Measurements from ENCODE around the gene RTP5. TPM values are rescaled to one million over a fixed set of nuclear protein-coding genes. Genes with fewer than 3 reads are reported as not detected.

RTP5 gene
- total and polyA plus RNA-seq, 3 experiments from 2014 or later: 0.11 to 0.23 (median 0.18) TPM

- Histone ChIP-seq H3K4me3 (ENCODE audit: low read length) (no peak overlapping the region), H3K36me3 (ENCODE audit: insufficient read depth, low read length) (no peaks in the 10 kb centered on the region), H3K27ac (ENCODE audit: low read depth, low read length) (no peak overlapping the region), H3K4me1 (ENCODE audit: insufficient read depth, low read length) (no peaks in the 10 kb centered on the region), H3K9me3 (ENCODE audit: low read length) (no peaks in the 10 kb centered on the region), H3K27me3 (ENCODE audit: insufficient read depth, low read length, poor library complexity, severe bottlenecking) (no peaks in the 10 kb centered on the region)
- Mint-ChIP-seq H3K9me3 (peaks cover 0 to 3% (median 0%) of the 10 kb centered on the region in 5 donors), H3K27me3 (peaks cover 0 to 2% of the 10 kb centered on the region in 2 donors), H3K36me3 (peaks cover 0 to 35% (median 3%) of the 10 kb centered on the region in 3 donors), H3K4me3 (peak overlapping the region in 1 of 7 donors; percentile 23), H3K4me1 (peaks cover 0 to 22% (median 8%) of the 10 kb centered on the region in 3 donors), H3K27ac (peak overlapping the region in 5 of 8 donors; percentile 24 to 81 (median 55))
- ChIA-PET CTCF (no interaction called here), POLR2A (no interaction called here)
- DNase-seq: no peak
Measured at GRCh38 chr2:241897231-241897916, 27.8 kb downstream of the RTP5 start.

DNA sequence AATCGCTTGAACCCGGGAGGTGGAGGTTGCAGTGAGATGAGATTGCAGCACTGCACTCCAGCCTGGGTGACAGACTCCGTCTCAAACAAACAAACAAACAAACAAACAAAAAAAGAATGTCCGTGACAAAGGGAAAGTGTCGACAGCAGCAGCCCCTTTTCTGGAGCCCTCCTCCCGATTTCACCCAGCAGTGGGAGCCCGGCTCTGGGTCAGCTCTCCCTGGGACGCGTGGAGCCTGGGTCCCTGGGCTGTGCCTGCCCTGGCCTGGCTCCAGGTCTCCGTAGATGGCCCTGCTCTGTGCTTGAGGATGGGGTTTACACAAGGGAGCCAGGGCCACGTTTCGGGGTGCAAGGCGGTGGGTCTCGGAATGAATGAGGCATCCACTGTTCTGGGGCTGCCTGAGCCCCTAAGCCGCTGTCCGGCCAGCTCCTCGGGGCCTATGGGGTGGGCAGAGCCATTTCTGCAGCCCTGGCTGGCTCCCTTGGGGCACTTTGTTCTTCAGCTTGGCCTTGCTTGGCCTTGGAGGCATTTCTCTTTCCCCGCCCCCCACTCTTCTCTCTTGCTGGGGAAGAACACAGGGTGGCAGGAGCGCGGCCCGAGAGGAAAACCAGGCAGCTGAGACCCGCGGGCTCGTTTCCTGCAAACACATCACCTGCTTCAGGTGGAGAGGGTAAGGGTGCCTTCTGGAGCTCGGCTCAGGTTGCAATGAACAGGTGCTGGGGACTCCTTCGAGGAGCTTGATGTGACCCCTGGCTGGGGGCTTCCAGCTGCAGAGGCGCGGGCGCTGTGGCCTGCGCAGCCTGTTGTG, 29.1 kb downstream of the RTP5 start:
- Mint-ChIP-seq H3K27me3 (peaks cover 0 to 2% of the 10 kb centered on the region in 2 donors), H3K27ac (peak overlapping the region in 3 of 8 donors; percentile 8 to 64 (median 23)), H3K4me1 (peaks cover 0 to 19% (median 8%) of the 10 kb centered on the region in 3 donors), H3K9me3 (peaks cover 0 to 3% (median 0%) of the 10 kb centered on the region in 5 donors), H3K4me3 (no peak overlapping the region), H3K36me3 (peaks cover 0 to 34% (median 3%) of the 10 kb centered on the region in 3 donors)
- Histone ChIP-seq H3K4me1 (ENCODE audit: insufficient read depth, low read length) (no peaks in the 10 kb centered on the region), H3K27me3 (ENCODE audit: insufficient read depth, low read length, poor library complexity, severe bottlenecking) (no peaks in the 10 kb centered on the region), H3K9me3 (ENCODE audit: low read length) (no peaks in the 10 kb centered on the region), H3K36me3 (ENCODE audit: insufficient read depth, low read length) (no peaks in the 10 kb centered on the region), H3K27ac (ENCODE audit: low read depth, low read length) (no peak overlapping the region), H3K4me3 (ENCODE audit: low read length) (no peak overlapping the region)
- no peak for DNase-seq
- POLR2A ChIA-PET: no interaction called here
- CTCF ChIA-PET: no interaction called here

DNA sequence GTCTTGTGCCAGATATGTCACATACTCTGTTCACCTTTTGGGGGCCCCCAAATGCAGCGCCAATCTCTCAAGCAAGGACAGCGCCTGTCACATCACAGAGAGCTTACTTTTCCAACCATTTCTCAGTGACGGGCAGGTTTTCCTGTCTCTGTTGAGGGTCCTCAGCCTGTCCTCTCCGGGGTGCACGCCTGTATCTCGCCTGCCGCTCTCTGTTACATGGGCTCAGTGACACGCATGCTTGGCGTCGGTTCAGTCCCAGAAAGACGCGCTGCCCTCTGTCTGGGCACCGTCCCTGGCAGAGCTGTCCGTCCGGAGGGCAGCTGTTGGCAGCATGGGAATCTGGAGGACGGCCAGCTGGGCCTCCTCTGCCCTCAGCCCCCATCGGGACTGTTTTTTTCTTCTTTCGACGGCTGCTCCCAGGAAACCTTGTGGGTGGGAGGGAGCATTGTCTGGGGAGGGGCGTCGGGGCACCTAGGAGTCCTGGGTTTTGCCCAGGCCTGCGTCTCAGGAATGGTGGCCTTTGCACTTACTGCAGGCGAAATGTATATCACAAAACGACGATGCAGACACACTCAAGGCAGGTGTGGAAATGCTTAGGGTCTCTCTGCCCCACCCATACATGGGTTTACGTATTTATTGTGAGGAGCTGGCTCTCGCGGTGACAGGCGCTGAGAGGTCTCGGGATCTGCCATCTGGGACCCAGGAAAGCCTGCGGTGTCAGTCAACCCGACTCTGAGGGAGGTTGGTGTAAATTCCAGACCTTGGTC, 30.9 kb downstream of the RTP5 start:
- CTCF ChIA-PET: no interaction called here

DNA sequence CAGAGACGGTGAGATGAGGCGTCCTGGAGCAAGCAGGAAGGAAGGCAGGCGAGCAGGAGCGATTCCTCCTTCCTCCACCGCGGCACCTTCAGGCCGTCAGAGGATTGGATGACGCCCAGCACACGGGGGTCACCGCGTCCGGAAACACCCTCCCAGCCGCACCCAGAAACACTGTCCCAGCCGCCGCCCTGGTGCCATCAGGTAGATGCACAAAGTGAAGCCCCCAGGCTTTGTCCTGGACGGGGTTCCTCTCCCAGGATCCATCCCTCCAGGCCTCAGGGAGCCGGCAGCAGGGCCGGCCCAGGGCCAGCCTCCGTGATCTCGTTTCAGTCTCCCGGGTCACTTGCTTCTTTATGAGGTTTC, 31.5 kb downstream of the RTP5 start:
- Histone ChIP-seq H3K4me1 (ENCODE audit: insufficient read depth, low read length) (no peaks in the 10 kb centered on the region), H3K4me3 (ENCODE audit: low read length) (no peak overlapping the region), H3K36me3 (ENCODE audit: insufficient read depth, low read length) (no peaks in the 10 kb centered on the region), H3K9me3 (ENCODE audit: low read length) (no peaks in the 10 kb centered on the region), H3K27ac (ENCODE audit: low read depth, low read length) (no peak overlapping the region), H3K27me3 (ENCODE audit: insufficient read depth, low read length, poor library complexity, severe bottlenecking) (no peaks in the 10 kb centered on the region)
- peaks cover 0 to 3% (median 0%) of the 10 kb centered on the region in 5 donors for H3K9me3 Mint-ChIP-seq
- H3K36me3 Mint-ChIP-seq: peaks cover 0 to 36% (median 4%) of the 10 kb centered on the region in 3 donors
- peak overlapping the region in 1 of 7 donors; percentile 57 for H3K4me3 Mint-ChIP-seq
- peaks cover 0 to 2% of the 10 kb centered on the region in 2 donors for H3K27me3 Mint-ChIP-seq
- DNase-seq: no peak
- no peak overlapping the region for H3K27ac Mint-ChIP-seq
- POLR2A ChIA-PET: no interaction called here
- CTCF ChIA-PET: no interaction called here
- H3K4me1 Mint-ChIP-seq: peaks cover 0 to 13% (median 8%) of the 10 kb centered on the region in 3 donors

More for the DNA sequence above, 30.9 kb downstream of the RTP5 start:
- Mint-ChIP-seq H3K27me3 (peaks cover 0 to 2% of the 10 kb centered on the region in 2 donors), H3K9me3 (peaks cover 0 to 3% (median 0%) of the 10 kb centered on the region in 5 donors), H3K4me3 (no peak overlapping the region), H3K4me1 (peaks cover 0 to 16% (median 8%) of the 10 kb centered on the region in 3 donors), H3K27ac (no peak overlapping the region), H3K36me3 (peaks cover 0 to 32% (median 3%) of the 10 kb centered on the region in 3 donors)
- Histone ChIP-seq H3K27me3 (ENCODE audit: insufficient read depth, low read length, poor library complexity, severe bottlenecking) (no peaks in the 10 kb centered on the region), H3K36me3 (ENCODE audit: insufficient read depth, low read length) (no peaks in the 10 kb centered on the region), H3K4me3 (ENCODE audit: low read length) (no peak overlapping the region), H3K9me3 (ENCODE audit: low read length) (no peaks in the 10 kb centered on the region), H3K4me1 (ENCODE audit: insufficient read depth, low read length) (no peaks in the 10 kb centered on the region), H3K27ac (ENCODE audit: low read depth, low read length) (no peak overlapping the region)
- POLR2A ChIA-PET: no interaction called here
- DNase-seq: no peak

GRCh38 chr2:241901500-241902351, 32.2 kb downstream of the RTP5 start:
- Mint-ChIP-seq H3K4me1 (peaks cover 0 to 9% (median 6%) of the 10 kb centered on the region in 3 donors), H3K9me3 (no peaks in the 10 kb centered on the region), H3K4me3 (peak overlapping the region in 1 of 7 donors; percentile 57), H3K27me3 (no peaks in the 10 kb centered on the region), H3K36me3 (peaks cover 0 to 36% (median 5%) of the 10 kb centered on the region in 3 donors), H3K27ac (peak overlapping the region in 1 of 8 donors; percentile 72)
- Histone ChIP-seq H3K36me3 (ENCODE audit: insufficient read depth, low read length) (no peaks in the 10 kb centered on the region), H3K4me1 (ENCODE audit: insufficient read depth, low read length) (no peaks in the 10 kb centered on the region), H3K27ac (ENCODE audit: low read depth, low read length) (no peak overlapping the region), H3K27me3 (ENCODE audit: insufficient read depth, low read length, poor library complexity, severe bottlenecking) (no peaks in the 10 kb centered on the region), H3K9me3 (ENCODE audit: low read length) (no peaks in the 10 kb centered on the region), H3K4me3 (ENCODE audit: low read length) (no peak overlapping the region)
- no peak for DNase-seq
- ChIA-PET CTCF (no interaction called here), POLR2A (no interaction called here)

- DNase-seq: no peak
- H3K36me3 Mint-ChIP-seq: peaks cover 0 to 37% (median 6%) of the 10 kb centered on the region in 3 donors
- no peaks in the 10 kb centered on the region for H3K9me3 Mint-ChIP-seq
- H3K27me3 Mint-ChIP-seq: no peaks in the 10 kb centered on the region
- ChIA-PET POLR2A (no interaction called here), CTCF (interaction anchor here (1.7 kb wide), 1 partner anchor 32 kb away, joined by 3 read pairs; no protein-coding TSS in a partner anchor)
- Histone ChIP-seq H3K9me3 (ENCODE audit: low read length) (no peaks in the 10 kb centered on the region), H3K36me3 (ENCODE audit: insufficient read depth, low read length) (no peaks in the 10 kb centered on the region), H3K27ac (ENCODE audit: low read depth, low read length) (no peak overlapping the region), H3K4me3 (ENCODE audit: low read length) (no peak overlapping the region), H3K27me3 (ENCODE audit: insufficient read depth, low read length, poor library complexity, severe bottlenecking) (no peaks in the 10 kb centered on the region), H3K4me1 (ENCODE audit: insufficient read depth, low read length) (no peaks in the 10 kb centered on the region)
- H3K4me3 Mint-ChIP-seq: no peak overlapping the region
- H3K27ac Mint-ChIP-seq: no peak overlapping the region
- peaks cover 0 to 6% (median 2%) of the 10 kb centered on the region in 3 donors for H3K4me1 Mint-ChIP-seq
Measured at GRCh38 chr2:241902357-241902991, 32.9 kb downstream of the RTP5 start.

Data from CD8-positive, alpha-beta memory T cell (primary cell).